ENCODE results near the gene LMO4. TPM values are rescaled to one million over a fixed set of nuclear protein-coding genes. Genes with fewer than 3 reads are reported as not detected.
A peak's percentile ranks its signal among the peaks of the same experiment; 100 is the strongest.

The LMO4 gene
- total RNA-seq, 4 donors from 2014 or later = 48.8 to 67.1 (median 52.2) TPM

GRCh38 chr1:87336623-87337067 lies 8.0 kb downstream of the LMO4 start:
- no peak for DNase-seq (ENCODE audit: low spot score in 2 of 2)
- peaks cover 25% of the 10 kb centered on the region for H3K36me3 ChIP-seq
- no peaks in the 10 kb centered on the region for H3K27me3 ChIP-seq
- H3K27ac ChIP-seq = peak overlapping the region; percentile 64
- 22% methylated on average over 10 of the region's 10 CpGs for WGBS
- no peaks in the 10 kb centered on the region for H3K9me3 ChIP-seq
- H3K4me3 ChIP-seq = peak overlapping the region; percentile 94
- peaks cover 55% of the 10 kb centered on the region for H3K4me1 ChIP-seq
- TF ChIP-seq POLR2A (IDR thresholded peaks at IDR 0.05) = no peak

- Histone ChIP-seq H3K36me3 (peaks cover 35% of the 10 kb centered on the region), H3K27ac (no peak overlapping the region), H3K4me3 (no peak overlapping the region), H3K27me3 (no peaks in the 10 kb centered on the region), H3K4me1 (peaks cover 48% of the 10 kb centered on the region), H3K9me3 (no peaks in the 10 kb centered on the region)
- 59% methylated on average over 5 of the region's 5 CpGs for WGBS
- TF ChIP-seq POLR2AphosphoS5 (IDR thresholded peaks at IDR 0.05) (no peak), POLR2A (IDR thresholded peaks at IDR 0.05) (no peak), EP300 (IDR thresholded peaks at IDR 0.05) (no peak), CTCF (IDR thresholded peaks at IDR 0.05) (no peak)
- DNase-seq (ENCODE audit: low spot score in 2 of 2) = no peak
These were observed 8.9 kb downstream of the LMO4 start for GRCh38 chr1:87337606-87338005.

GRCh38 chr1:87338566-87338965 lies 9.9 kb downstream of the LMO4 start:
- DNase-seq (ENCODE audit: low spot score in 2 of 2) = no peak
- peaks cover 43% of the 10 kb centered on the region for H3K36me3 ChIP-seq
- no peak overlapping the region for H3K4me3 ChIP-seq
- WGBS = 51% methylated on average over 3 of the region's 3 CpGs
- no peaks in the 10 kb centered on the region for H3K9me3 ChIP-seq
- no peak for TF ChIP-seq CTCF (IDR thresholded peaks at IDR 0.05)
- no peak for TF ChIP-seq POLR2AphosphoS5 (IDR thresholded peaks at IDR 0.05)
- no peaks in the 10 kb centered on the region for H3K27me3 ChIP-seq
- H3K4me1 ChIP-seq = peaks cover 38% of the 10 kb centered on the region
- no peak overlapping the region for H3K27ac ChIP-seq

GRCh38 chr1:87344231-87344630 lies 15.6 kb downstream of the LMO4 start:
- no peak for TF ChIP-seq CTCF (IDR thresholded peaks at IDR 0.05)
- TF ChIP-seq POLR2AphosphoS5 (IDR thresholded peaks at IDR 0.05) = no peak
- TF ChIP-seq POLR2A (IDR thresholded peaks at IDR 0.05) = no peak
- TF ChIP-seq EP300 (IDR thresholded peaks at IDR 0.05) = no peak
- Histone ChIP-seq H3K27me3 (no peaks in the 10 kb centered on the region), H3K4me1 (peaks cover 4% of the 10 kb centered on the region), H3K27ac (no peak overlapping the region), H3K4me3 (no peak overlapping the region), H3K9me3 (no peaks in the 10 kb centered on the region), H3K36me3 (peaks cover 70% of the 10 kb centered on the region)
- no peak for DNase-seq (ENCODE audit: low spot score in 2 of 2)
- 87% methylated on average over 3 of the region's 3 CpGs for WGBS

GRCh38 chr1:87346130-87346814 lies 17.6 kb downstream of the LMO4 start:
- H3K27ac ChIP-seq = no peak overlapping the region

More at GRCh38 chr1:87346130-87346814, 17.6 kb downstream of the LMO4 start:
- H3K36me3 ChIP-seq = peaks cover 50% of the 10 kb centered on the region
- H3K4me3 ChIP-seq = no peak overlapping the region
- H3K27me3 ChIP-seq = no peaks in the 10 kb centered on the region
- TF ChIP-seq POLR2AphosphoS5 (IDR thresholded peaks at IDR 0.05) = no peak
- no peak for TF ChIP-seq EP300 (IDR thresholded peaks at IDR 0.05)
- TF ChIP-seq CTCF (IDR thresholded peaks at IDR 0.05) = no peak
- no peak for TF ChIP-seq POLR2A (IDR thresholded peaks at IDR 0.05)
- 77% methylated on average over 8 of the region's 8 CpGs for WGBS
- H3K9me3 ChIP-seq = no peaks in the 10 kb centered on the region
- peaks cover 4% of the 10 kb centered on the region for H3K4me1 ChIP-seq
- DNase-seq (ENCODE audit: low spot score in 2 of 2) = no peak

Data from suprapubic skin (tissue), 4 donors.